ENCODE results near the gene PEX11G.

Gene PEX11G

GRCh38 chr19:7488736-7489353 is at the start of gene PEX11G:
Gene PEX11G, minus strand, starts transcription at chr19:7489035. Its CDS starts 25 bp downstream, at chr19:7489010.
- peak; percentile 90 for DNase-seq

- no peak for DNase-seq
These were observed 47.3 kb upstream of the PEX11G start for GRCh38 chr19:7535998-7536695.

- DNase-seq = peak; percentile 89
These were observed 46.5 kb upstream of the PEX11G start, which contains the start of gene PNPLA6 for GRCh38 chr19:7535047-7535997. Gene PNPLA6, plus strand, starts transcription at chr19:7535717. Its CDS starts 72 bp downstream, at chr19:7535789.

- peak; percentile 17 for DNase-seq
These were observed 45.8 kb upstream of the PEX11G start for GRCh38 chr19:7534531-7535046.

- DNase-seq = peak; percentile 76
These were observed 45.2 kb upstream of the PEX11G start for GRCh38 chr19:7533925-7534480.

DNA sequence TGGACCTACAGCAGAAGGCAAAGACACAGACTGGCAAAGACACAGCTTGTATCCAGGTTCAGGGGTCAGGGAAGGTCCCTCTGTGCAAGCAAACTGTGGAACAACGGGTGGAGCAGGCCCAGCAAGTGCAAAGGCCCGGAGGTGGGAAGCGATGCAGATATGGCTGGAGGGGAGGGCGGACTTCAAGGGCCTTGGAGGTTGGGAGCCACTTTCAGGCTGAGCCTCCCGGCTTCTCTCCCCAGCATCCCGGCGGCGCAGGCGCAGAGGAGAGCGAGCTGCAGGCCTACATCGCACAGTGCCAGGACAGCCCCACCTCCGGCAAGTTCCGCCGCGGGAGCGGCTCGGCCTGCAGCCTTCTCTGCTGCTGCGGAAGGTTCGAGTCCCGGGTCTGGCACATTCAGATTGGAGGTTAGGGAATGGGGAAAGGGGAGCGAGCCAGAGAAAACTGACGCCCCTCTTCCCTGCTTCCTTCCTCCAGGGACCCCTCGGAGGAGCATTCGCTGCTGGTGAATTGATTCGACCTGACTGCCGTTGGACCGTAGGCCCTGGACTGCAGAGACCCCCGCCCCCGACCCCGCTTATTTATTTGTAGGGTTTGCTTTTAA is 44.5 kb upstream of the PEX11G start:
- no peak for DNase-seq

GRCh38 chr19:7529610-7530490 is 41.0 kb upstream of the PEX11G start:
- DNase-seq = no peak

DNA sequence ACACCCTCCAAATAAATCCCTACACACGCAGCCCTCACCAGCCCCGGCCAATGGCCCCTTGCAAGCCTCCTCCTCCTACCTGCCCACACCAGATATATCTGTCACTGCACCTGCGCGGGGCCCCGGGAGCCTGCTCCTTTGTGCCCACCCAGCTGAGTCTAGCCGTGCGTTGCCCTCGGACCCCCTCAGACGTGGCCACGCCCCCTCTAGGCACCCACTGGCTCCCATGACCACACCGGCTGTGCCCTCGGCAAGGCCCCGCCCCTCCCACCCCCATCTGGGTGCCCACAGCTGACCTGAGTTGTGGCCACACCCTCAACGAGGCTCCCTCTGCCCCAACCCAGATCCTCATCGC is 40.4 kb upstream of the PEX11G start:
- DNase-seq = no peak

- no peak for DNase-seq
These were observed 39.8 kb upstream of the PEX11G start for GRCh38 chr19:7528522-7529245.

GRCh38 chr19:7528192-7528519 is 39.3 kb upstream of the PEX11G start:
- DNase-seq = no peak

- no peak for DNase-seq
These were observed 38.8 kb upstream of the PEX11G start for GRCh38 chr19:7527516-7528191.

DNA sequence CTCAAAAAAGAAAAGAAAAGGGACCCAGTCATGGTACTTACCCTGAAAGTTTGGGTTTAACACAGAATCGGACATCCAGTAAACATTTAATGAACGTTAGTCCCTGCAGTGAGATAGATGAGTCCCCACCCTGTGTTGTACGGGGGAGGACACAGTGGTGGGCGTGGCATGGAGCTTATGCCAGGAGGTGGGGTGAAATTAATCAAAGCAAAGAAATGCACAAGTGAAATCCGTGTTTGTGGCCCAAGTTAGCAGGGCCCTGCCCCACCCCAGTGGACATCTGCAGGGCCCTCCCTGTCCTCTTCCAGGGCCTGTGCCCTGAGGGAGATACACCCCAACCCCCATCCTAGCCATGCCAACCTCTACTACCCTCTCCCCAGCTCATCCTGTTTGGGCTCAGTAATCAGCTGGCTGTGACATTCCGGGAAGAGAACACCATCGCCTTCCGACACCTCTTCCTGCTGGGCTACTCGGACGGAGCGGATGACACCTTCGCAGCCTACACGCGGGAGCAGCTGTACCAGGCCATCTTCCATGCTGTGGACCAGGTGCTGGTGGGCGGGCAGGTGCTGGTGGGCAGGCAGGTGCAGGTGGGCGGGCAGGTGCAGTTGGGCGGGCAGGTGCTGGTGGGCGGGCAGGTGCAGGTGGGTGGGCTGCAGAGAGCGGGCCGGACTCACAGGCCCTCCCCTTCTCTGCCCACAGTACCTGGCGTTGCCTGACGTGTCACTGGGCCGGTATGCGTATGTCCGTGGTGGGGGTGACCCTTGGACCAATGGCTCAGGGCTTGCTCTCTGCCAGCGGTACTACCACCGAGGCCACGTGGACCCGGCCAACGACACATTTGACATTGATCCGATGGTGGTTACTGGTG is 37.5 kb upstream of the PEX11G start:
- no peak for DNase-seq

- DNase-seq = no peak
These were observed 36.3 kb upstream of the PEX11G start for GRCh38 chr19:7524992-7525739.

GRCh38 chr19:7524523-7524922 is 35.7 kb upstream of the PEX11G start:
- no peak for DNase-seq

GRCh38 chr19:7522923-7523667 is 34.3 kb upstream of the PEX11G start:
- DNase-seq = no peak

GRCh38 chr19:7522072-7522922 is 33.5 kb upstream of the PEX11G start, which contains the start of gene MCOLN1:
Gene MCOLN1, plus strand, starts transcription at chr19:7522624. Its CDS starts 127 bp downstream, at chr19:7522751.
- peak; percentile 99 for DNase-seq

All from activated T-cell treated with anti-CD3 and anti-CD28 coated beads for 4 hours (primary cell).